ENCODE data around the gene NOS1.

- no peak for TF ChIP-seq CTCF (IDR thresholded peaks at IDR 0.05)
- TF ChIP-seq ZFX (IDR thresholded peaks at IDR 0.05; ENCODE audit: borderline replicate concordance), result no peak
Observed at GRCh38 chr12:117226505-117226904, 134.9 kb downstream of the NOS1 start.

Data from 22Rv1 (cell line).